Cardiac fibroblast (primary cell): Measurements from ENCODE around the gene FMN1.

Experiments
- DNase-seq, 2 donors: peaks; one replicate each; pipeline versions ENCODE4 v3.0.0 to v3.0.0-alpha.2; 2010; ENCODE audit warnings: low read depth in 2 of 2
- H3K4me3 ChIP-seq, 2 donors: replicated peaks in 1 of 2; 1 replicate in 1 of 2; 2 replicates in 1 of 2; pipeline ENCODE4 v1.5.1; 2011; ENCODE audit warnings: low read depth in 2 of 2, low read length in 2 of 2, mild to moderate bottlenecking in 2 of 2, moderate library complexity in 1 of 2
- TF ChIP-seq, protein P1 (sequence below): IDR thresholded peaks from one replicate; pipeline ENCODE4 v1.5.1; 2011; ENCODE audit warnings: low read depth, mild to moderate bottlenecking, low read length, inconsistent platforms

FMN1 gene

DNA sequence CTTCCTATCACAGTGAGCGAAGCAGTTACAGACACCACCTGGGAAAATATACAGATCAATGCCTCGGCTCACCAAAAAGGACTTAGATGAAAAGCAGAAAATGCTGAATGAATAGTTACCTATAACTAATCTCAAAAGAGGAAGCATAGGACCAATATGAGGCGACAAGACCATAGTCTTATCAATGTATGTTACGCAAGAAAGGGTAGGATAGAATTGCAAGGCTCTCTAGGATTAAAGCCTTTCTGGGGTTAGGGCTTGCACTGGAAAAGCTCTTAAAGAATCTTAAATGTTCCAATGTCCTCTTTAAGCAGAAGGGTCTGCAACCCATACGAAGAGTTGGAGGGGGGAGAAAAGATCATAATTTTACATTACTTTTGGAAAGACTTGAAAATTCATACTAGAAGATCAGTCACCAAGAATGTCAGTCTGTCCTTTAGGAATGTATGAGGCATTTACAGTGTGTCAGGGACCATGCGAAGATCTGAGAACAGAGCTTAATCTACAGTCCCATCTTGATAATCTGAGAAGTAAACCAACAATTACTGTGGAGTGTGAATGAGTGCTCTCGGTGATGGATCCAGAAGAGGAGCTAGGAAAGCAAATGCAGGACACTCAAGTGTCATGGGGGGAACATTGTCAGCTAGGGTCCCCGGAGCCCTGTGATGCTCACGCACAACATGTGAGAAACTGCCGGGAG, 290.8 kb downstream of the FMN1 start:
- H3K4me3 ChIP-seq: no peak overlapping the region
- DNase-seq: no peak
- TF ChIP-seq, protein P1, sequence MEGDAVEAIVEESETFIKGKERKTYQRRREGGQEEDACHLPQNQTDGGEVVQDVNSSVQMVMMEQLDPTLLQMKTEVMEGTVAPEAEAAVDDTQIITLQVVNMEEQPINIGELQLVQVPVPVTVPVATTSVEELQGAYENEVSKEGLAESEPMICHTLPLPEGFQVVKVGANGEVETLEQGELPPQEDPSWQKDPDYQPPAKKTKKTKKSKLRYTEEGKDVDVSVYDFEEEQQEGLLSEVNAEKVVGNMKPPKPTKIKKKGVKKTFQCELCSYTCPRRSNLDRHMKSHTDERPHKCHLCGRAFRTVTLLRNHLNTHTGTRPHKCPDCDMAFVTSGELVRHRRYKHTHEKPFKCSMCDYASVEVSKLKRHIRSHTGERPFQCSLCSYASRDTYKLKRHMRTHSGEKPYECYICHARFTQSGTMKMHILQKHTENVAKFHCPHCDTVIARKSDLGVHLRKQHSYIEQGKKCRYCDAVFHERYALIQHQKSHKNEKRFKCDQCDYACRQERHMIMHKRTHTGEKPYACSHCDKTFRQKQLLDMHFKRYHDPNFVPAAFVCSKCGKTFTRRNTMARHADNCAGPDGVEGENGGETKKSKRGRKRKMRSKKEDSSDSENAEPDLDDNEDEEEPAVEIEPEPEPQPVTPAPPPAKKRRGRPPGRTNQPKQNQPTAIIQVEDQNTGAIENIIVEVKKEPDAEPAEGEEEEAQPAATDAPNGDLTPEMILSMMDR: no peak

DNA sequence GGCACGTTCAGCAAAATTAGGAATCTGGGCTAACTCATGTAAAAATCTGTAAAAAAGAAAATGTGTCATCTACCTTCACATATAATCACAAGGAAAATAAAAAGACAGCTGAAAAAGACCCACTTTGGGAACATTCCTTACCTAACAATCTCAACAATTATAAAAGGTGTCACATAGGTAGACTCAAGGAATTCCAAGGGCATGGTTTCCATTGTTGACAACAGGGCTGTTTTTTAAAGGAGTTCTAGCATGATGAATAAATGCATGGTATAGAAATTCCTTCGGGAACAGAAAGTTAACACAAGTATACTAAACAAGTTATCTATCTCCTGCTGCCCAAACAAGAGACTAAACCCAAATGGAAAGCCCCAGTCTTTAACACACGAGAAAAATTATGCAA, 292.5 kb downstream of the FMN1 start:
- no peak overlapping the region for H3K4me3 ChIP-seq
- DNase-seq: no peak
- TF ChIP-seq, protein P1: no peak

DNA sequence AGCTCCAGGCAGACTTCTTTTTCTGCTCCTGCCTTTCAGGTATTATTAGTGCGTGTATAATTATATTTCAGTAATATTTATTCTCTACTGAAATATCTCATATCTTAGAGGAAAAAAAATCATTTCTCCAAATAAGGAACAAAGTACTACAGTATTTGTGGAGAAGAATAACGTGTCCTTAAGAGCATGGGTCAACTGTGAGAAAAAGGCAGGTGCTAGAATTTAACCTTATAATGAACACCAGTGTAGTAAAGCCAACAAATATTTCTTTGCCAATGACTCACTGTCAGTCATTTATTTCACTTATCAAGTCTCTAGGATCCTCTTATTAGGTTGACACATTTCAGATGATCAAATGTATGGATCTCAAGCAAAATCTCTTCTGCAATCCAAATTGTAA, 293.3 kb downstream of the FMN1 start:
- TF ChIP-seq, protein P1: no peak
- H3K4me3 ChIP-seq: no peak overlapping the region
- no peak for DNase-seq

DNA sequence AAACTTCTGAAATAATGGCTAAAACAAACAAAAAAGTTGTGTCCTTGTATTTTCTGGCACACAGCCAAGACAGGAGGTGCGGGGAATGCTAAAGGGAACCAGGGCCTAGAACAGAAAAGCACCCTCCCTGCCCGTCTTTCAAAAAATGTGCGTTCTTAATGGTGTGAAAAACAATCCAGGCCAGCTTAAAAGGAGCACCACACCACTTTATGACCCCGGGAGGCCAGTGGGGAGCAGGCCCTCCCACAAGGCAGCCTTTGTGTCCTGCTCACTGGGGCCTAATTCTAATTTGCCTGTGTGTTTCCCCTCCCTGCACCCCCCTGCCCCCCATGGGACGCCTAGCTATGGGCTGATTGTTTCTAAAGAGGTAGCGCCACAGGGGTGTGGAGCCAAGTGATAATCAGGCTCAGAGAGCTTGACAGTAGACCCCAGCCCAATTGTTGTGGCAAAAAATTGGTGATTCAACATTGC, 295.4 kb downstream of the FMN1 start:
- peak in 1 of 2 donors; percentile 11 for DNase-seq
- TF ChIP-seq, protein P1: no peak
- H3K4me3 ChIP-seq: no peak overlapping the region

DNA sequence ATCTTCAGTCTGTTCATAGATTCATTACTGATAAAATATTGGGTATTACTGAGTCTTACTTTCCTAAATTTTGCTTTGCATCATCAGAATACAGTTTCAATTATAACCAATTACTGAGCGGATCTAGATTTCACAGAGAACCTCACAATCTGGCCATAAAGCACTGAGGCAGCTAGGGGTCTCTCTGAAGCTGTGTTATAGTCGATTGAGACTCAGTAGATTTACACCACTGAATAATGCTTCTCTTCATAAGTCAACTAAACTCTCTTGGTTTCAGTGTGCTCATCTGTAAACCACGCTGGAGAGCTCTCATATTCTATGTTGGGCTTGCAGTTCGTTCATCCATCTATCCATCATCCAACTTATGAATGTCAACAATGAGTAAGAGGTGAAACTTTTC, 296.1 kb downstream of the FMN1 start:
- DNase-seq: no peak
- no peak overlapping the region for H3K4me3 ChIP-seq
- TF ChIP-seq, protein P1: no peak

DNA sequence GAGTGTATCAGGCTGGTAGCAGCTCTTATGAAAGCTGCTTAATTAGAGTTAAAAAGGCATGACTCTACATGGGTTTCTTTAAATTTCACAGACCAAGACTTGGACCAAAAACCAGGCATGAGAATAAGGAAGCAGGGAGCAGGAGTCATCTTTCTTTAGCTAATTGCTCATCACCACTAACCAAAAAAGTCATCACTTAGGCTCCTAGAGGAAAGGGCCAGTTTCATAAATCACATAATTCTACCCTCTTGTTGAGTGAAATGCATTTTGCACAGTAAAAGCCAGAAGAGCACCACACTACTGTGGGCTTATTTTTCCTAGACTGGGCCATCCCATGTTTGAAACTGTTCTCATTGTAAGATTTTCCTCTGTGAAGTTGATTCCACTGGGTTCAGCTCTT, 301.1 kb downstream of the FMN1 start:
- TF ChIP-seq, protein P1: no peak
- H3K4me3 ChIP-seq: no peak overlapping the region
- no peak for DNase-seq

DNA sequence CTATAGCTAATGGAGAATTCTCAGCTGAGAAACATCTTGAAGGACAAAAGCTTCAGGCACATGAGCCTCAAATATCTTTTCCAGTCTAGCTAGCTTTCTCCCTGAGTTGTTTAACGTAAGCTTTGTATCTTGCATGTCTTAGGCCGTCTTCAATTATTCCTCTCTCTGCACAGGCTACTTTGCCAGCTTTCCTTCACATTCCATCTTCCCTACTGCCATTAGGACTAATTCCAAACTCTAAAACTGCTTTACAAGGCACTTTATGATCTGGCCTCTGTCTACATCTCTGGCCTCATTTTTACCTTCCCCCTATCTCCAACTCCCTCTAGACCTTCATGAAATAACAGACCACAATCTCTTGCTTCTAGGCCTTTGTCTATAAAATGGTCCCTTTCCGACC, 305.3 kb downstream of the FMN1 start:
- H3K4me3 ChIP-seq: no peak overlapping the region
- no peak for DNase-seq
- TF ChIP-seq, protein P1: no peak
